Transverse colon (tissue), 4 donors: ENCODE measurements around the gene HOXD11. TPM values are rescaled to one million over a fixed set of nuclear protein-coding genes. Genes with fewer than 3 reads are reported as not detected.

Source experiments
- DNase-seq: peaks from one replicate; pipeline ENCODE4 v3.0.0-alpha.2; 2019
- H3K27ac ChIP-seq, 4 donors: fragments of 200-600 bp; sonication (generic); 2 replicates each; pipeline ENCODE4 v1.5.1; 2016 to 2018; ENCODE audit warnings: inconsistent platforms in 4 of 4
- H3K27me3 ChIP-seq: fragments of 200-600 bp; sonication (generic); 2 replicates; pipeline ENCODE4 v1.5.1; 2017; ENCODE audit warnings: inconsistent platforms
- H3K36me3 ChIP-seq, 4 donors: fragments of 200-600 bp; sonication (generic); 2 replicates each; pipeline ENCODE4 v1.5.1; 2017 to 2019; ENCODE audit warnings: inconsistent platforms in 4 of 4
- H3K4me1 ChIP-seq, 4 donors: fragments of 200-600 bp; sonication (generic); 2 replicates each; pipeline ENCODE4 v1.5.1; 2017 to 2020; ENCODE audit warnings: inconsistent platforms in 4 of 4
- H3K4me3 ChIP-seq, 4 donors: fragments of 200-600 bp; sonication (generic); 1 replicate in 1 of 4; 2 replicates in 3 of 4; pipeline versions ENCODE4 v1.5.1 to v1.6.1; 2017 to 2019; ENCODE audit warnings: inconsistent platforms in 4 of 4
- H3K9me3 ChIP-seq, 2 donors: fragments of 200-600 bp; sonication (generic); 2 replicates each; pipeline ENCODE4 v1.5.1; 2017 to 2019; ENCODE audit warnings: inconsistent platforms in 2 of 2
- CTCF ChIP-seq, 5 experiments: fragments of 200-600 bp in 3 of 5; fragments of 450-650 bp in 2 of 5; sonication (generic) in 3 of 5; IDR thresholded peaks; 1 replicate in 2 of 5; 2 replicates in 3 of 5; pipeline ENCODE4 v1.5.1; 2016 to 2017; ENCODE audit warnings: antibody characterized with exemption in 5 of 5, inconsistent platforms in 3 of 5, mild to moderate bottlenecking in 2 of 5, moderate library complexity in 1 of 5
- EP300 ChIP-seq: sonication (generic); formaldehyde crosslinking; IDR thresholded peaks from one replicate; pipeline ENCODE4 v1.6.1; 2017; ENCODE audit warnings: antibody characterized with exemption, low read depth
- POLR2A ChIP-seq: fragments of 450-650 bp; IDR thresholded peaks from one replicate; pipeline ENCODE4 v1.6.1; 2016; ENCODE audit warnings: antibody characterized with exemption, mild to moderate bottlenecking, moderate library complexity
- POLR2AphosphoS5 ChIP-seq, 3 donors: sonication (generic); formaldehyde crosslinking; IDR thresholded peaks; one replicate each; pipeline ENCODE4 v1.6.1; 2016; ENCODE audit warnings: antibody characterized with exemption in 3 of 3
- WGBS, 2 donors: methylation state at CpG; one replicate each; pipeline ENCODE4 v1.1.5; 2018; ENCODE audit warnings: low coverage in 1 of 2; 5-methylcytosine and 5-hydroxymethylcytosine counted together
- in situ Hi-C, 4 donors: fragments of 200-750 bp; cut with MboI; loops; one replicate each; pipeline versions ENCODE4 v1.15.0 to v1.15.1; 2017; ENCODE audit warnings: low sequenced_read_pairs in 3 of 4, low pct_ligation_motif_present in 1 of 4, low pct_unique_long_range_greater_than_20kb in 1 of 4
- intact Hi-C: fragments of 100-400 bp; cut with DNase I; formaldehyde crosslinking; loops from one replicate; pipeline ENCODE4 v1.15.1; 2023; ENCODE audit warnings: low total_unique reads
- total RNA-seq, 4 donors: library from RNA; depleted of rRNA; stranded (reverse); fragments of >200 nt; gene quantifications; one replicate each; pipeline ENCODE4 v1.1.0, GENCODE V29; 2016

HOXD11 gene
- total RNA-seq, 4 donors from 2014 or later = 0.41 to 13.5 (median 4.4) TPM

- intact Hi-C loops = no loop called here
- TF ChIP-seq POLR2AphosphoS5 (IDR thresholded peaks at IDR 0.05) (no peak), POLR2A (no peak), CTCF (IDR thresholded peaks at IDR 0.05) (no peak)
- Histone ChIP-seq H3K9me3 (no peaks in the 10 kb centered on the region), H3K4me3 (no peak overlapping the region), H3K27me3 (peaks cover 59% of the 10 kb centered on the region), H3K27ac (peak overlapping the region; percentile 91 to 96 (median 94)), H3K36me3 (no peaks in the 10 kb centered on the region), H3K4me1 (peaks cover 11 to 57% (median 33%) of the 10 kb centered on the region in 4 donors)
- no peak for DNase-seq
- WGBS, 2 donors = 47 to 57% methylated on average over 3 to 4 of the region's 4 CpGs
- in situ Hi-C loops = loop anchor here in 1 of 4 donors (25.0 kb wide), 1 partner anchor 678 kb away; no protein-coding TSS in a partner anchor
These were observed 27.0 kb downstream of the HOXD11 start for GRCh38 chr2:176134035-176134434.

GRCh38 chr2:176135035-176135440 is 28.0 kb downstream of the HOXD11 start:
- Histone ChIP-seq H3K27ac (peak overlapping the region; percentile 91 to 96 (median 94)), H3K4me3 (no peak overlapping the region), H3K27me3 (peaks cover 54% of the 10 kb centered on the region), H3K9me3 (no peaks in the 10 kb centered on the region), H3K36me3 (no peaks in the 10 kb centered on the region), H3K4me1 (peaks cover 14 to 57% (median 31%) of the 10 kb centered on the region in 4 donors)
- no peak for DNase-seq
- in situ Hi-C loops (loop anchor here in 2 of 4 donors (5.0 to 25.0 kb wide), 4 partner anchors 322 to 677 kb away; no protein-coding TSS in a partner anchor), intact Hi-C loops (loop anchor here (5.0 kb wide), 1 partner anchor 1012 kb away; no protein-coding TSS in a partner anchor)
- TF ChIP-seq POLR2AphosphoS5 (IDR thresholded peaks at IDR 0.05) (no peak), CTCF (IDR thresholded peaks at IDR 0.05) (no peak), POLR2A (no peak), EP300 (no peak)

- H3K36me3 ChIP-seq = no peaks in the 10 kb centered on the region
- H3K9me3 ChIP-seq = no peaks in the 10 kb centered on the region
- in situ Hi-C loops = loop anchor here in 2 of 4 donors (5.0 to 25.0 kb wide), 4 partner anchors 321 to 676 kb away; no protein-coding TSS in a partner anchor
- H3K4me1 ChIP-seq = peaks cover 21 to 57% (median 34%) of the 10 kb centered on the region in 4 donors
- peak overlapping the region; percentile 91 to 96 (median 94) for H3K27ac ChIP-seq
- H3K4me3 ChIP-seq = peak overlapping the region; percentile 59 to 80 (median 73)
- WGBS, 2 donors = 3 to 11% methylated on average over 10 to 48 of the region's 71 CpGs
- peaks cover 48% of the 10 kb centered on the region for H3K27me3 ChIP-seq
- TF ChIP-seq CTCF (IDR thresholded peaks at IDR 0.05) = peak in 1 of 5 experiments; percentile 17
- TF ChIP-seq POLR2AphosphoS5 (IDR thresholded peaks at IDR 0.05) = no peak
- intact Hi-C loops = loop anchor here (5.0 kb wide), 1 partner anchor 1011 kb away; no protein-coding TSS in a partner anchor
- peak; percentile 56 for DNase-seq
These were observed 29.5 kb downstream of the HOXD11 start for GRCh38 chr2:176136374-176137251.

- in situ Hi-C loops (loop anchor here in 2 of 4 donors (5.0 to 25.0 kb wide), 4 partner anchors 320 to 675 kb away; no protein-coding TSS in a partner anchor), intact Hi-C loops (loop anchor here (5.0 kb wide), 1 partner anchor 1010 kb away; no protein-coding TSS in a partner anchor)
- H3K36me3 ChIP-seq = no peaks in the 10 kb centered on the region
- TF ChIP-seq POLR2AphosphoS5 (IDR thresholded peaks at IDR 0.05) (no peak), CTCF (IDR thresholded peaks at IDR 0.05) (no peak), EP300 (no peak), POLR2A (no peak)
- no peaks in the 10 kb centered on the region for H3K9me3 ChIP-seq
- peak overlapping the region; percentile 59 to 80 (median 73) for H3K4me3 ChIP-seq
- H3K4me1 ChIP-seq = peaks cover 21 to 51% (median 31%) of the 10 kb centered on the region in 4 donors
- WGBS, 2 donors = 9% methylated on average over 2 of the region's 2 CpGs; no CpG with 5 or more reads in 1 of the 2 donors
- H3K27ac ChIP-seq = peak overlapping the region; percentile 91 to 96 (median 94)
- peaks cover 42% of the 10 kb centered on the region for H3K27me3 ChIP-seq
- no peak for DNase-seq
These were observed 30.1 kb downstream of the HOXD11 start for GRCh38 chr2:176137252-176137580.
